ENCODE results near the gene TNFRSF17.
"Not testable (repeated sequence)": the region's sequence is repeated elsewhere in the genome, so short reads cannot be mapped to it uniquely, and the experiment has no call there.

TNFRSF17 gene

DNA sequence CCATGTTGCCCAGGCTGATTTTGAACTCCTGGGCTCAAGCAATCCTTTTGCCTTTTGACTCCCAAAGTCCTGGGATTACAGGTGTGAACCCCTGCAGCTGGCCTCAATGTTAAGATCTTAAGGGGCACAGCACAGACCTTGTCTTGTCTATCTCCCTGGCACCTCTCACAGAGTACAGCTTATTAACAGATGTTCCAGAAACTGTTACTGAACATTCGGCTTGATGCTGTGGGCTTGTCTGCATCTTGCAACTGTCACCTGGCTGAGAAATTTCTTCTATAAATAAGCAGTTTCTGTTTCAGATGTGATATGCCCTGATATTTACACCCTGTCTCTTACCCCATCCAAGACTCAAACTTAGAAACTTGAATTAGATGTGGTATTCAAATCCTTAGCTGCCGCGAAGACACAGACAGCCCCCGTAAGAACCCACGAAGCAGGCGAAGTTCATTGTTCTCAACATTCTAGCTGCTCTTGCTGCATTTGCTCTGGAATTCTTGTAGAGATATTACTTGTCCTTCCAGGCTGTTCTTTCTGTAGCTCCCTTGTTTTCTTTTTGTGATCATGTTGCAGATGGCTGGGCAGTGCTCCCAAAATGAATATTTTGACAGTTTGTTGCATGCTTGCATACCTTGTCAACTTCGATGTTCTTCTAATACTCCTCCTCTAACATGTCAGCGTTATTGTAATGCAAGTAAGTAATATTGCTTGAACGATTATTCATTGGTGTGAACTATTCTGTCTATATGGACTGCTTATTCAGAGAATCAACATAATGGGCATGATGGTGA is at the start of gene TNFRSF17:
Gene TNFRSF17, plus strand, starts transcription at position 450 of the 791 bp plus-strand sequence. Its CDS starts 115 bp downstream, at position 565.
- FAIRE-seq (no peak), DNase-seq (ENCODE audit: insufficient read length, low spot score) (no peak)

DNA sequence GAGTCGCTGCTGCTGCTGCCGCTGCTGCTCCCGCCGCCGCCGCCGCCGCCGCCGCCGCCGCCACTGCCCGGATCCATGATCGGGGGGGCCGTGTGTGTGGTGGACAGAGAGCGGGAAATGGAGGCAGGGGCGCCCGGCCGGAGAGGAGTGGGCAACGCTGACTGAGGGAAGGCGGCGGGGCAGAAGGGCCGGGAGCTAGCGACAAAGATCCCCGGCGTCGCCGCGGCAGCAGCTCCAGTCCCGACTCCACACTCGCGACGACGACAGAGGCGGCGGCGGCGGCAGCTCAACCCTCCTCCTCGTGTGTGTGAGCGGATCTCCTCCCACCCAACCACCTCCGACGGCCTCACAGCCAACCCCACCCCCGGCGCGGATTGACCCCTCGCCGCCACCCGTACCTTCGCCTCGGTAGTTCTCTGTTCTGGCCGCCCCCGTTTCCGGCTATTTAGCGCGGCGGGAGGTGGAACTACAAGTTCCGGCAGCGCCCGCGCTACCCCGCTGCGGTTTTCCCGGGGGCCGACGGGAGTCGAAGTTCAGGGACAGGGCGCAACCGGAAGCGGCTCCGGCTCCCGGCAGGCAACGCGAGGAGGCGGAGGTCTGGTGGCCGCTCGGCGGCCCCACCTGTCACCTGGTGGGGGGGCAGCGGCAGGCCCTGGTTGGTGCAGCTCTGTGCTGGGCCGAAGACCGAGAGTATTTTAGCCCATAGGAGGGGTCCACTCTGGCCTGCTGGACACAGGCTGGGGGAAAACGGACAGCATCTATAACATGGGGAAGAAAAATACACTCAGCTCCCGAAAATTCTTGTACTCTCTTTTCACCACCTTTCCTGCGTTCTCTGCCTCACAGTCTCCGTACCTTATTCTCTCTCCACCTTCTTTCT is 49.1 kb upstream of the TNFRSF17 start, which contains the start of gene GSPT1:
Gene GSPT1, minus strand, starts transcription at position 313 of the 880 bp plus-strand sequence. Its CDS starts 236 bp downstream, at position 77.
- TF ChIP-seq POLR2A (IDR thresholded peaks at IDR 0.05; ENCODE audit: low read depth, low read length), result peak; percentile 97
- peak; percentile 95 for DNase-seq (ENCODE audit: insufficient read length, low spot score)
- no peak for FAIRE-seq

More for the DNA sequence above, at the start of gene TNFRSF17:
- no peak for TF ChIP-seq POLR2A (IDR thresholded peaks at IDR 0.05; ENCODE audit: low read depth, low read length)

- FAIRE-seq (peak; percentile 62), DNase-seq (ENCODE audit: insufficient read length, low spot score) (peak; percentile 79)
- no peak for TF ChIP-seq POLR2A (IDR thresholded peaks at IDR 0.05; ENCODE audit: low read depth, low read length)
These were observed 48.3 kb upstream of the TNFRSF17 start for GRCh38 chr16:11916524-11917285.

DNA sequence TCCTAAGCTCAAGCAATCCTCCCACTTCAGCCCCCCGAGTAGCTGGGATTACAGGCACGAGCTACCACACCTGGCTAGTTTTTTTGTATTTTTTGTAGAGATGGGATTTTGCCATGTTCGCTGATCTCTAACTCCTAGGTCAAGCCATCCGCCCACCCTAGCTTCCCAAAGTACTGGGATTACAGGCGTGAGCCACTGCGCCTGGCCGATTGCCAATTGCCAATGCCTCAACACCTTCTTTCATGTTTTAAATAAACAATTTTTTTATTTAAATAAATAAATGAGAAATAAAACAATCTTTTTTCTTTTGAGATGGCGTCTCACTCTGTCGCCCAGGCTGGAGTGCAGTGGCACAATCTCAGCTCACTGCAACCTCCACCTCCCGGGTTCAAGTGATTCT is 41.0 kb upstream of the TNFRSF17 start:
- FAIRE-seq; DNase-seq (ENCODE audit: insufficient read length, low spot score): not testable (repeated sequence)

- not testable (repeated sequence) for DNase-seq (ENCODE audit: insufficient read length, low spot score); FAIRE-seq
These were observed 37.7 kb upstream of the TNFRSF17 start for GRCh38 chr16:11927350-11927749.

GRCh38 chr16:11941945-11942344 is 23.1 kb upstream of the TNFRSF17 start, which contains the start of gene NPIPB2:
TSS of gene NPIPB2 (minus strand) at chr16:11942045. CDS start at chr16:11942045, 0 bp downstream.
- not testable (repeated sequence) for DNase-seq (ENCODE audit: insufficient read length, low spot score); FAIRE-seq

DNA sequence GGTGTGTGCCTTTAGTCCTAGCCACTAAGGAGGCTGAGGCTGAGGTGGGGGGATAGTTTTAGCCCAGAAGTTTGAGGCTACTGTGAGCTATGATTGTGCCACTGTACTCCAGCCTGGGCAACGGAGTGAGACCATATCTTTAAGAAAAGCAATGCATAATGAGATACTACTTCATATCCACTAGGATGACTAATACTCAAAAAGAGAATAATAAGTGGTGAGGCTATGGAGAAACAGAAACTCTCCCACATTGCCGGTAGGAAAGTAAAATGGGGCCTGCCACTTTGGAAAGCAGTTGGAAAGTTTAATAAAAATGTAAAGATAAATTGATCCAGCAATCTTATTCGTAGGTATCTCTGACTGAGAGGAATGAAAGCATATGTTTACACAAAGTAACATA is 18.6 kb upstream of the TNFRSF17 start:
- no peak for TF ChIP-seq POLR2A (IDR thresholded peaks at IDR 0.05; ENCODE audit: low read depth, low read length)
- FAIRE-seq (no peak), DNase-seq (ENCODE audit: insufficient read length, low spot score) (no peak)

- TF ChIP-seq POLR2A (IDR thresholded peaks at IDR 0.05; ENCODE audit: low read depth, low read length), result no peak
- FAIRE-seq (no peak), DNase-seq (ENCODE audit: insufficient read length, low spot score) (no peak)
These were observed 16.2 kb upstream of the TNFRSF17 start for GRCh38 chr16:11948819-11949218.

GRCh38 chr16:11949527-11949926 is 15.5 kb upstream of the TNFRSF17 start:
- DNase-seq (ENCODE audit: insufficient read length, low spot score) (peak; percentile 38), FAIRE-seq (peak; percentile 58)
- no peak for TF ChIP-seq POLR2A (IDR thresholded peaks at IDR 0.05; ENCODE audit: low read depth, low read length)

- no peak for TF ChIP-seq POLR2A (IDR thresholded peaks at IDR 0.05; ENCODE audit: low read depth, low read length)
- DNase-seq (ENCODE audit: insufficient read length, low spot score) (no peak), FAIRE-seq (no peak)
These were observed 14.6 kb upstream of the TNFRSF17 start for GRCh38 chr16:11950388-11950787.

DNA sequence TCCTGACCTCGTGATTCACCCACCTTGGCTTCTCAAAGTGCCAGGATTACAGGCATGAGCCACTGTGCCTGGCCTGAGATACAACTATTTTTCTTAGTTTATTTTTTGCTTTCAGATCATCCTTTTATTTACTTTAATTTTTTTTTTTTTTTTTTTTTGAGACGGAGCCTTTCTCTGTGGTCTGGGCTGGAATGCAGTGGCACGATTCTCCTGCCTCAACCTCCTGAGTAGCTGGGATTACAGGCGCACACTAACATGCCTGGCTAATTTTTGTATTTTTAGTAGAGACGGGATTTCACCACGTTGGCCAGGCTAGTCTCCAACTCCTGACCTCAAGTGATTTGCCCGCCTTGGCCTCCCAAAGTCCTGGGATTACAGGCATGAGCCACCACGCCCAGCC is 11.4 kb upstream of the TNFRSF17 start:
- FAIRE-seq; DNase-seq (ENCODE audit: insufficient read length, low spot score): not testable (repeated sequence)

GRCh38 chr16:11955713-11956123 is 9.3 kb upstream of the TNFRSF17 start:
- FAIRE-seq, result peak; percentile 45
- DNase-seq (ENCODE audit: insufficient read length, low spot score), result peak; percentile 76
- TF ChIP-seq POLR2A (IDR thresholded peaks at IDR 0.05; ENCODE audit: low read depth, low read length), result no peak

DNA sequence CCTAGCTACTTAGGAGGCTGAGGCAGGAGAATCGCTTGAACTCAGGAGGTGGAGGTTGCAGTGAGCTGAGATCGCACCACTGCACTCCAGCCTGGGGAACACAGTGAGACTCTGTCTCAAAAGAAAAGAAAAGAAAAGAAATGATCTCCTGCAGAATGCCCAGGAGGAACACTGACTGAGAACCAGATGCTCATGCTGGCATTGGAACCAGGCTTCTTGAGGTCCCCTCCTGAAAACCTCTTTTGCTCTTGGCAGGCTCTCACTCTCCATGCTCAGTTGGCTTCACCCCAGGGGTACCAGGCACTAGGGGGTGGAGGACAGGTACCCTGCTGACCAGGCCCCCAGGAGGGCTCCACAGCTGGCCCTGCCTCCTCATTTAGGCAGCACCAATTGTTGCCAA is 8.5 kb upstream of the TNFRSF17 start:
- DNase-seq (ENCODE audit: insufficient read length, low spot score) (no peak), FAIRE-seq (no peak)
- TF ChIP-seq POLR2A (IDR thresholded peaks at IDR 0.05; ENCODE audit: low read depth, low read length), result no peak
